ENCODE results near the gene SERPINA5. TPM values are rescaled to one million over a fixed set of nuclear protein-coding genes. Genes with fewer than 3 reads are reported as not detected.
A peak's percentile ranks its signal among the peaks of the same experiment; 100 is the strongest.

Gene SERPINA5
- total and polyA plus RNA-seq, 2 of the 13 experiments (the other 11 are each of a cell fraction or from before 2014, with no cell fraction given) = 449 to 498 TPM

DNA sequence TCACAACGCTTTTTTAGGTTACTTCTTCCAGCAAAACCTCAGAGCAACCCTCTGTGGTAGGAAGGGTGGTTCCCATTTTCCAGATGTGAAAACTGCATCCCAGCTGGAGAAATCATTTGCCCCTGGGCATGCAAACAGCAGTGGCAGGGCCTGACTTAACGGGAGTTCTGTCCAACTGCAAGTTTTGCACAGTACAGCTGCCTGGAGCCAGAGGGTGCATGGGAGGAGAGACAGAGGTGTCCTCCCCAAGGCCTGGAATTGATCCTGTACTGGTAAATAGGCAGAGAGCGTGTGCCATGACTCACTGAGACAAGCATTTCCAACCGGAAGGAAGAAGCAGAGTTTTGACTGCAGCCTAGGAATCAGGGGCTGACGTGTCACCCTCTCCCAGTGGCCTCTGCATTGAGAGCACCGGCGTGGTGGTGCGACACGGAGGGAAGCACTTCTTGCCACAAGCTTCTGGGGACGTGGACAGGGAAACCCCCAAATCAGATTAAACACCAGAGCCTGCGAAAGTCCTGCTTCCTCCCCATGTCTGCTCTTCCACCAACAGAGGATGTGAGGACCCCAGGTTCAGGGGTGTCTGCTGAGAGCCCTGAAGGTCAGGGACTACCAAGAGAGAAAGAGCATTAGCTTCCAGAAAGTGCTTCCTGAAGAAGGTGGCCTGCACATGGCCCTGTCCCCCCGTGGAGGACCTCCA is 39.0 kb upstream of the SERPINA5 start (continued):
- TF ChIP-seq ZNF775 (CRISPR knock-in tag; IDR thresholded peaks at IDR 0.05; ENCODE audit: borderline replicate concordance) = no peak
- TF ChIP-seq ZNF777 (CRISPR knock-in tag; IDR thresholded peaks at IDR 0.05) = no peak
- TF ChIP-seq, protein P1, sequence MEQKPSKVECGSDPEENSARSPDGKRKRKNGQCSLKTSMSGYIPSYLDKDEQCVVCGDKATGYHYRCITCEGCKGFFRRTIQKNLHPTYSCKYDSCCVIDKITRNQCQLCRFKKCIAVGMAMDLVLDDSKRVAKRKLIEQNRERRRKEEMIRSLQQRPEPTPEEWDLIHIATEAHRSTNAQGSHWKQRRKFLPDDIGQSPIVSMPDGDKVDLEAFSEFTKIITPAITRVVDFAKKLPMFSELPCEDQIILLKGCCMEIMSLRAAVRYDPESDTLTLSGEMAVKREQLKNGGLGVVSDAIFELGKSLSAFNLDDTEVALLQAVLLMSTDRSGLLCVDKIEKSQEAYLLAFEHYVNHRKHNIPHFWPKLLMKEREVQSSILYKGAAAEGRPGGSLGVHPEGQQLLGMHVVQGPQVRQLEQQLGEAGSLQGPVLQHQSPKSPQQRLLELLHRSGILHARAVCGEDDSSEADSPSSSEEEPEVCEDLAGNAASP (CRISPR knock-in tag; IDR thresholded peaks at IDR 0.05; ENCODE audit: borderline replicate concordance) = no peak
- TF ChIP-seq ZNF101 (CRISPR knock-in tag; IDR thresholded peaks at IDR 0.05; ENCODE audit: borderline replicate concordance, low read depth) = no peak
- peak; percentile 35; the same call in 1 of the 3 replicates for TF ChIP-seq MXI1 (IDR thresholded peaks at IDR 0.05; ENCODE audit: borderline replicate concordance, low read depth, low read length)
- no peak for TF ChIP-seq MTA1 (CRISPR knock-in tag; IDR thresholded peaks at IDR 0.05; ENCODE audit: borderline replicate concordance)
- TF ChIP-seq ZNF12 (CRISPR knock-in tag; IDR thresholded peaks at IDR 0.05) = peak; percentile 51; the same call in 1 of the 2 replicates
- no peak for TF ChIP-seq MAFK (conservative IDR thresholded peaks at IDR 0.05 in 1 of 2, IDR thresholded peaks at IDR 0.05 in 1 of 2; ENCODE audit: low read length in 2 of 2)
- TF ChIP-seq ZNF570 (CRISPR knock-in tag; IDR thresholded peaks at IDR 0.05; ENCODE audit: borderline replicate concordance) = no peak
- TF ChIP-seq RCOR2 (CRISPR knock-in tag; IDR thresholded peaks at IDR 0.05) = no peak
- no peak for TF ChIP-seq DR1 (CRISPR knock-in tag; IDR thresholded peaks at IDR 0.05)
- TF ChIP-seq NFYC (CRISPR knock-in tag; IDR thresholded peaks at IDR 0.05) = no peak
- no peak for TF ChIP-seq ZNF354B (CRISPR knock-in tag; IDR thresholded peaks at IDR 0.05)
- no peak for TF ChIP-seq ZNF251 (CRISPR knock-in tag; IDR thresholded peaks at IDR 0.05)
- TF ChIP-seq PHB2 (IDR thresholded peaks at IDR 0.05; ENCODE audit: partially characterized antibody) = no peak
- TF ChIP-seq, protein P2, sequence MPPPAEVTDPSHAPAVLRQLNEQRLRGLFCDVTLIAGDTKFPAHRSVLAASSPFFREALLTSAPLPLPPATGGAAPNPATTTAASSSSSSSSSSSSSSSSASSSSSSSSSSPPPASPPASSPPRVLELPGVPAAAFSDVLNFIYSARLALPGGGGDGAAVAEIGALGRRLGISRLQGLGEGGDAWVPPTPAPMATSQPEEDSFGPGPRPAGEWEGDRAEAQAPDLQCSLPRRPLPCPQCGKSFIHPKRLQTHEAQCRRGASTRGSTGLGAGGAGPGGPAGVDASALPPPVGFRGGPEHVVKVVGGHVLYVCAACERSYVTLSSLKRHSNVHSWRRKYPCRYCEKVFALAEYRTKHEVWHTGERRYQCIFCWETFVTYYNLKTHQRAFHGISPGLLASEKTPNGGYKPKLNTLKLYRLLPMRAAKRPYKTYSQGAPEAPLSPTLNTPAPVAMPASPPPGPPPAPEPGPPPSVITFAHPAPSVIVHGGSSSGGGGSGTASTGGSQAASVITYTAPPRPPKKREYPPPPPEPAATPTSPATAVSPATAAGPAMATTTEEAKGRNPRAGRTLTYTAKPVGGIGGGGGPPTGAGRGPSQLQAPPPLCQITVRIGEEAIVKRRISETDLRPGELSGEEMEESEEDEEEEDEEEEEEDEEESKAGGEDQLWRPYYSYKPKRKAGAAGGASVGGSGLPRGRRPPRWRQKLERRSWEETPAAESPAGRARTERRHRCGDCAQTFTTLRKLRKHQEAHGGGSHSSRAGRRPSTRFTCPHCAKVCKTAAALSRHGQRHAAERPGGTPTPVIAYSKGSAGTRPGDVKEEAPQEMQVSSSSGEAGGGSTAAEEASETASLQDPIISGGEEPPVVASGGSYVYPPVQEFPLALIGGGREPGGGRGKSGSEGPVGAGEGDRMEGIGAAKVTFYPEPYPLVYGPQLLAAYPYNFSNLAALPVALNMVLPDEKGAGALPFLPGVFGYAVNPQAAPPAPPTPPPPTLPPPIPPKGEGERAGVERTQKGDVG (CRISPR knock-in tag; IDR thresholded peaks at IDR 0.05; ENCODE audit: borderline replicate concordance) = no peak
- peak; percentile 44; the same call in 1 of the 2 replicates for TF ChIP-seq ZBTB21 (CRISPR knock-in tag; IDR thresholded peaks at IDR 0.05)
- TF ChIP-seq, protein P3, sequence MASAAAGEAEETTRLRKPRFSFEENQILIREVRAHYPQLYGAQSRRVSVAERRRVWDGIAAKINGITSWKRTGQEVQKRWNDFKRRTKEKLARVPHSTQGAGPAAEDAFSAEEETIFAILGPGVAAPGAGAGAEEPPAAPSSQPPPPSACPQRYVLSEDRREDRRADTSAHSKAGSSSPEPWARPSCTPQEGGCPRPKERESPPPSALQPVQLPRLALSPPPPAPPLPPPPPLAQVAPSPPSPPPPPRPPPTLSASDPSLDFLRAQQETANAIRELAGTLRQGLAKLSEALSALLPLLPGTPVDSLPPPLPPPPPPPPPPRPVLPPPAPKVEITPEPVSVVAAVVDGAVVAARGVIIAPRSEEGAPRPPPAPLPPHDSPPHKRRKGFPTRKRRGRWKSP (CRISPR knock-in tag; IDR thresholded peaks at IDR 0.05) = no peak
- TF ChIP-seq, protein P4, sequence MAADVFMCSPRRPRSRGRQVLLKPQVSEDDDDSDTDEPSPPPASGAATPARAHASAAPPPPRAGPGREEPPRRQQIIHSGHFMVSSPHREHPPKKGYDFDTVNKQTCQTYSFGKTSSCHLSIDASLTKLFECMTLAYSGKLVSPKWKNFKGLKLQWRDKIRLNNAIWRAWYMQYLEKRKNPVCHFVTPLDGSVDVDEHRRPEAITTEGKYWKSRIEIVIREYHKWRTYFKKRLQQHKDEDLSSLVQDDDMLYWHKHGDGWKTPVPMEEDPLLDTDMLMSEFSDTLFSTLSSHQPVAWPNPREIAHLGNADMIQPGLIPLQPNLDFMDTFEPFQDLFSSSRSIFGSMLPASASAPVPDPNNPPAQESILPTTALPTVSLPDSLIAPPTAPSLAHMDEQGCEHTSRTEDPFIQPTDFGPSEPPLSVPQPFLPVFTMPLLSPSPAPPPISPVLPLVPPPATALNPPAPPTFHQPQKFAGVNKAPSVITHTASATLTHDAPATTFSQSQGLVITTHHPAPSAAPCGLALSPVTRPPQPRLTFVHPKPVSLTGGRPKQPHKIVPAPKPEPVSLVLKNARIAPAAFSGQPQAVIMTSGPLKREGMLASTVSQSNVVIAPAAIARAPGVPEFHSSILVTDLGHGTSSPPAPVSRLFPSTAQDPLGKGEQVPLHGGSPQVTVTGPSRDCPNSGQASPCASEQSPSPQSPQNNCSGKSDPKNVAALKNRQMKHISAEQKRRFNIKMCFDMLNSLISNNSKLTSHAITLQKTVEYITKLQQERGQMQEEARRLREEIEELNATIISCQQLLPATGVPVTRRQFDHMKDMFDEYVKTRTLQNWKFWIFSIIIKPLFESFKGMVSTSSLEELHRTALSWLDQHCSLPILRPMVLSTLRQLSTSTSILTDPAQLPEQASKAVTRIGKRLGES (CRISPR knock-in tag; IDR thresholded peaks at IDR 0.05; ENCODE audit: borderline replicate concordance) = no peak
- no peak for TF ChIP-seq ZNF564 (CRISPR knock-in tag; IDR thresholded peaks at IDR 0.05)
- TF ChIP-seq GATAD1 (CRISPR knock-in tag; IDR thresholded peaks at IDR 0.05) = 0 out of 2 replicates have a peak, but pooled peaks have one; percentile 38
